ENCODE data around the gene GASK1A. TPM values are rescaled to one million over a fixed set of nuclear protein-coding genes. Genes with fewer than 3 reads are reported as not detected.
"Not testable (repeated sequence)": the region's sequence is repeated elsewhere in the genome, so short reads cannot be mapped to it uniquely, and the experiment has no call there.

GASK1A gene
- polyA plus RNA-seq, 4 donors = 3.1 to 4.6 (median 3.7) TPM

DNA sequence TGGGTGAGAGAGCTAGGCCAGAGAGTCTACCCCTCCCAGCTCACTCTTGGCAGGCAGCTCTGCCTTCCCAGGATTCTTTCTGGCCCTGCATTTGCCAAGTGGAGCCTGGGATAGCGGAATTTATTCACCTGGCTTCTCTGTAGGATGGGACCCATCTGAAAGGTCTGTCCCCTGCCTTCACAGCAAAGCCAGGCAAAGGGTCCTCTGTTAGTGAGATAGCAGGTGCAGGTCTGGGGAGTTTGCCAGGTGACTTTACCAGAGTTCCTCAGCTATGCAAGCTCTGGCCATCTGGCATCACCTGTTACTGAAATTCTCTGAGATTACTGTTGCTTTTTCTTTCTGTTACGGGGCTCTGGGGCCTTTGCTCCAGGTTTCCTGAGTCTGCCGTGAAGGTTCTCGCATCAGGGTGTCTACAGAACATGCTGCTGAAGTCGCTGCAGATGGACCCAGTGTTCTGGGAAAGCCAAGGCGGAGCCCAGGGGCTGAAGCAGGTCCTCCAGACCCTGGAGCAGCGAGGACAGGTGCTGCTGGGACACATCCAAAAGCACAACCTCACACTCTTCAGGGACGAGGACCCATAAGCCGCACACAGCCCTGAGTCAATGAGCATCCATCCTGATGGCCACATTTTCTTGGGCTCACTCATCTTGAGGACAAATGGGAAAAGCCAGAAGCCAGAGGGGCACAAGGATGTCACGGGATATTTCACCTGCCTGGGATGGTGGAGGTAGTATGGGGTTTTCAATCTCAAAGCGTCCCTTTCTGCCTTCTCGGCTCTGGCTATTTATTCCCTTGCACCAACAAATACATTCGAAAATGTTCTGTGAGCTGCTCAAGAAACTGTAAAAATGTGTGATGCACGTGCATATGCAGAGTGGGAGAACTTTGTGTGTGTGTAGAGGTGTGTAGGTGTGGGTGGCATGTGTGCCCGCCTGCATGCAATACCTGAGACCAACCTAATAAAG, 77.0 kb downstream of the GASK1A start:
- DNase-seq (ENCODE audit: low read depth in 4 of 4, low spot score in 2 of 4) = no peak

DNA sequence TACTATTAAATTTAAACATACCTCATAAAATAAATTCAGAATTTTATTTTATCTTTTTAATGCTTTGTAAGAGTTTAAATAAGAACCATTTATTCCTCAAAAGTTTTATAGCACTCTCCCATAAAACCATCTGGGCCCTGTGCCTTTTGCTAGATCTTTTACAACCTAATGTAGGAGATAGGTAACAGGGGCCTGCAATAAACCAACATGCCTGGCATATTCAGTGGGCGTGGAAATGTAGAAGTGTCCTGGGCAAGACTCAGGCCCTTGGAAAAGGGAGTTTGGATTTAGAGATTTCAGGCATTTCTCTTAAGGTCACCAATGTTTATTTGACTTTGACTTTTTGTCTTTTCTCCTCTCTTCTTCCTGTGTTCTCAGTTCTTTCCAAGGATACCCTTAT, 80.3 kb downstream of the GASK1A start:
- DNase-seq (ENCODE audit: low read depth in 4 of 4, low spot score in 2 of 4) = no peak

DNA sequence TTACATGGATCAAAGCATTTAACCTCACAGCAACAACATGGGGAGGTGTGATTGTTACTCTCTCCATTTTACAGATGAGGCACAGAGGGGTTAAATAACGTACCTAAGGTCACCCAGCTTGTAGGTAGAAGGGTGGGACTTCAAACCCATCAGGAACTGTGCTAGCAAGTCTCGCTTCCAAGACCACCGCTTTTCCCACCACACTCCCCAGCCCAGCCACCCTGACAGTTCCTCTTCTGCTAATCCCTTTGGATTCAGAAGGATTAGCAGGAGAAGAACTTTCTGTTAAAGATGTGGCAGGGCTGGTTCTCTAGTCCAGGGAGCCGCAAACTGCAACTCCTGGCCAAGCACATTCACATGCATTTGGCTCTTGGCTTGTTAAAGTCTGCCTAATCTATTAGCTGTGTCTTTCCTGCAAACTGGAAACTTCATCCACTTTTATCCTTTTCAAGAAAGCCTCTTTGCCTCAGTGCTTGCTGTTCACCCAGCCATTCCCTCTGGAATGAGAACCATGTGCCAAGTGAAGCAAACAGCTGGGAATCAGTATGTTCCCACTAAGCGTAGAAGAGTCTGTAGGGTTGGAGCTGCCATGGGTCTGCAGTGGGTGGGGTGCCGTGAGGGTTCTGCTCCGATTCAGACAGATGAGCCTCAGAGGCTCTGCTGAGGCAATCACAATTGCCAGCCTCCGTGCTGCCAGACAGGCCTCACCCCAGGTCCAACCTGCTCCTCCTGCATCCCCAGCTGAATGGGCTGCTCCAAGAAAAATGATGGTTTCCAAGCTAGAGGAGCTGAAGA, 82.2 kb downstream of the GASK1A start:
- DNase-seq (ENCODE audit: low read depth in 4 of 4, low spot score in 2 of 4) = no peak

DNA sequence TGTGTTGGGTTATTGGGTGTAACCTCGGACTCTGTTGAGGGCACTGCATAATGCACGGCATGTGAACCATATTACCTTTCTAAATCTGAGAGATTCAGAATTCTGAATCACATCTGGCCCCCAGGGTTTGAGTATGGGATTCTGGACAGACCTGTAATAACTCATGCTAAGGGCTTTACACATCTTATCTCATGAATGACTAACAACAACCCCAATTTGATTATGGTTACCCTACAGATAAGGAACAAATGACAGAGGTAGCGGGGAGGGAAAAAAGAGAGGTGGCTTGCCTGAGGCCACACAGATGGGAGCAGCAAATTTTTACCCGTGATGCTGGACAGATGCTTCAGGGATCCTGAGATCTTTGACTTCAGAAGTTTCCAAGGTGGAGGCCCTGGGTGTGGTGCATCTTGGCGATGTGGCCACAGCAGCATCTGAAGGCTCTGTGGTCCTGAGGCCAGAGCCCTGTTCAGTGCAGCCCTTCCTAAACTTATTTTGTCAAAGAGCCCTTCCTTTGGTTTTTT, 83.0 kb downstream of the GASK1A start:
- DNase-seq (ENCODE audit: low read depth in 4 of 4, low spot score in 2 of 4) = no peak

DNA sequence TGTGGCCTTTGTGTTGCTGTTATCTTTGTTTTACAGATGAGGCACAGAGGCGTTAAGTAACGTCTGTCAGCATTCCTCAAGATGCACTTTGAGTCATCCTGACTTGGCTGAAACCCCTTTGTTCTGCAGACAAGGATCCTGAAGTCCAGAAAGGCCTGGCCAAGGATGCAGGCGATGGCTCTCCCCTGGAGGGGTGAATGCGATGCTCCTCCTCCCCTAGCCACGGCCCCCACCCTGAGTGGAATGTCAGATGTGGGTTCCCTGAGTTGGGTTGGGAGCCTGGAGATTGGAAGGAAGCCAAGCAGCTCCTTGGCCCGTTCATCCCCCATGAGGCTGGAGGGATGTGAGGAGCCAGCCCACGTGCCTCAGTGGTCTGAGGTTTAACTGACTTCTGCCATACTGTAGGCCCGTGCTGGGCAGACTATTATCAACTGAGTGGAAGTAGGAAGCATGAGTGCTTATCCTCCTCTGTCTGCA, 83.5 kb downstream of the GASK1A start:
- DNase-seq (ENCODE audit: low read depth in 4 of 4, low spot score in 2 of 4) = no peak

DNA sequence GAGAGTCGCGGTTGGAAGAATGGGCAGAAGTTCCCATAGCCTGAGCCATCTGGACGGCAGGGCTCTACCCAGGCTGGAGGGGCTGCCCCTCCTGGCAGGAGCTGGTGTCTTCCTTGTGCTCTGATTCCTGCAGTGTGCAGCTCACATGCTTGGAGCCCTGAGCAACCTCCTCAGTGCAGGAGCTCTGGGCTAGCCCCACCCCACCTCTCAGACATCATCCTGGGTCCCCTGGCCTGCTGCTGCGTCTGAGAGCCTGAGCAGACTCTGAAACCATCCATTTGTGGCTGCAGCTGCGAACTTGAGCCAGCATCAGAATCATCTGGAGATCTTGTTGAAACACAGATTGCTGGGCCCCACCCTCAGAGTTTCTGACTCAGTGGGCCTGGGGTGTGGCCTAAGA, 84.0 kb downstream of the GASK1A start:
- no peak for DNase-seq (ENCODE audit: low read depth in 4 of 4, low spot score in 2 of 4)

DNA sequence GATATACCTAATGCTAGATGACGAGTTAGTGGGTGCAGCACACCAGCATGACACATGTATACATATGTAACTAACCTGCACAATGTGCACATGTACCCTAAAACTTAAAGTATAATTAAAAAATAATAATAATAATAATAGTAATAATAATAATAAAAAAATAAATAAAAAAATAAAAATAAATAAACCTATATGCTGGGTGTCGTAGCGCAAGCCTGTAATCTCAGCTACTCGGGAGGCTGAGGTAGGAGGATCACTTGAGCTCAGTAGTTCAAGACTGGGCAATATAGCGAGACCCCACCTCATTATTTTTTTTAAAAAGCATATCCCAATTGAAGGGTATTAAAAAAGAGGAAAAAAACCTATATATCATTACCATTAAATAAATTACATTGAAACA, 91.6 kb downstream of the GASK1A start:
- not testable (repeated sequence) for DNase-seq (ENCODE audit: low read depth in 4 of 4, low spot score in 2 of 4)

DNA sequence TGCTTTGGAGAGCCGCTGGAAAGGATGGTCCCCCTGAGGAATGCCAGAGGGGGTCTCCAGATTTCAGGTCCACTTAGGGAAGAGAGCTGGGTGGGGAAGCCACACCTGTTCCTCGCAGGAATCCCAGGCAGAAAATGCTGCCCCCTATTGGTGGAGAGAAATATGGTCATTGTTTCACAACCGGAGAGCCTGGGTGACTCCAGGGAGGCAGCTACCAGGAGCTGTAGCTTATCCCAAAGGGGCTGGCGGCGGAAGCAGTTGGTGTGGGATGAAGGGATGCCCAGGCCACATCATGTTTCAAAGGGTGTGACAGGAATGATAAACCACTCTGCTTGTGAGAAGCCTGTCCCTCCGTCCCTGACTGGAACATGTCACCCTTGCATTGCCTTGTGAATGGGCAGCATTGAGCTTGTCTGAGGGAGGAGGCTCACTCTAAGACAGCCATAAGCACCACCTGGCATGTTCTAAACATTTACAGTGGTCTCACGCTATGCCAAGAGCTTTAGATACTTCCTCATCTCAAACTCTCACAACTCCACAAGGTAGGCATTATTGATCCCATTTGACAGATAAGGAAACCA, 92.3 kb downstream of the GASK1A start:
- DNase-seq (ENCODE audit: low read depth in 4 of 4, low spot score in 2 of 4) = no peak

DNA sequence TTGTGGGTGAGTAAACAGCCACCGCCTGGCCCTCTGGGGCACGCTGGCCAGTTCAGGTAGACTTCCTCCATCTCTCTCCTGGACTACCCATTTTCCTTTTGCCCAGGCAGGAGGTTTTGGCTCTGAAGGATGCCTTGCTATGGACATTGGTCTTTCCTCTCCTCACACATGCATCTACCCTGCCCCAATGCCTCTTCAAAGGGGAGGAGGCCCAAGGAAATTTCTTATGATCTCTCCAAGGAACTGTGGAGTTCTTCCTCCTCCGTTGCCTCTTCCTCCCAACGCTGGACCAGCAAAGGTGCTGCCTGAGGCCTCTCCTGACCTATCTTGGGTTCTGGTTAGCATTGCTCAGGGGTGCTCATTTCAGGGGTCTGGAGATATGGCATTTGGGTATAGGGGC, 93.2 kb downstream of the GASK1A start:
- no peak for DNase-seq (ENCODE audit: low read depth in 4 of 4, low spot score in 2 of 4)

DNA sequence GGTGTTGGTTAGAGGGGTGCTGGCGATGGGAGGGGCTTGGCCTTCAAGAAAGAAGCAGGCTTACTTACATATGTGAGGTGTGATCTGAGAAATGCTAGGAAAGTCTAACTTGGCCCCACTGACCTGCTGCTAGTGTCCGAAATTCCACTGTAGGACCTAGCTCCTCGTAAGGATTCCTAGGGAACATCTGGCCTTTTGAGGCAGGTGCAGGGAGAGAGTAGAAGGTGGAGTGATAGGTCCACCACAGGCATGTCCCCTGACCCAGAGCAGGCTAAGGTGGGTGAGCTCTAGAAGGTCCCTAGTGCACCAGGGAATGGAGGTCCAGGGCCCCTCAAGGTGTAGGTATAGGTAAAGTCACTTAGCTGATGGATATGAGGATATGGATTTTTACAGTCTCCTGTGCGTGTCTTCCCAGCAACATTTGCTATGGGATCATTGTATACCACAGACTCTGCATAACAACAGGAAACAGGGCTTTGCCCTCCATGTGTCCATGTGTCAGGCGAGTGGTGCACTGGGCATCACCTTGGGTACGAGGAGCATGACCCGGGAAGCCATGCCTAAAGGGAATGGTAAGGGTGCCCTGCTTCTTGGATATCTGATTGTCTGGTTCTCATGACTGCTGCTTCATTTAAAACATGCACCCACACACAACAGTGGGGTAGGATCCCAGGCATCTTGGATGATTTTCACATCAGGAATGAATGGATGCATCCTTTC, 94.2 kb downstream of the GASK1A start:
- DNase-seq (ENCODE audit: low read depth in 4 of 4, low spot score in 2 of 4) = no peak

DNA sequence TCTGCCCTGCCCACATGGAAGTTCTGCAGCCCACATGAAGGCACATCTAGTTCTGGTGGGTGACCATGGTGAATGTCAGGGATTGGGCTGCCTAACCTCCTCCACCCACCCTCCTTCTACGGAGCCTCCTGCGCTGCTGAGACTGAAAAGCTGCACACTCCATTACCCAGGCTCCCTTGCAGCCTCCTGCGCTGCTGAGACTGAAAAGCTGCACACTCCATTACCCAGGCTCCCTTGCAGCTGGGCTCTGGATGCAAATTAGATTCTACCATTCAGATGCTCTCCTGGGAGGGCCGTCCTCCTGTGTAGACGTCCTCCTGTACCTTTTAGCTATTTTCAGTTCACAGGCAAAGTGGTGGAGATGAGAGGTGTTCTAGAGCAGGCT, 94.7 kb downstream of the GASK1A start:
- no peak for DNase-seq (ENCODE audit: low read depth in 4 of 4, low spot score in 2 of 4)

DNA sequence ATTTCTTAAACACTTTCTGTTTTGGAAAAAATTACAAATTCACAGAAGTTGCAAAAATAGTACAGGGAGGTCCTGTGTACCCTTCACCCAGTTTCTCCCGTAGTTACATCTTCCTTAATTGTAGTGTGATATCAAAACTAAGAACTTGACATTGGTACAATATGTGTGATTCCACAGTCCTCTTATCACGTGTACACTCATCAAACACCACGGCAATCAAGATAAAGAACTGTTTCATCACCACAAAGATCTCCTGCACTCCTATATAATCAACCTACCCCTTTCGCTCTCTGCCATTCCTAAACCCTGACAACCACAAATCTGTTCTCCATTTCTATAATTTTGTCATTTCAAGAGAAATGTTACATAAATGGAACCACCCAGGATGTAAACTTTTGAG, 95.4 kb downstream of the GASK1A start:
- no peak for DNase-seq (ENCODE audit: low read depth in 4 of 4, low spot score in 2 of 4)

DNA sequence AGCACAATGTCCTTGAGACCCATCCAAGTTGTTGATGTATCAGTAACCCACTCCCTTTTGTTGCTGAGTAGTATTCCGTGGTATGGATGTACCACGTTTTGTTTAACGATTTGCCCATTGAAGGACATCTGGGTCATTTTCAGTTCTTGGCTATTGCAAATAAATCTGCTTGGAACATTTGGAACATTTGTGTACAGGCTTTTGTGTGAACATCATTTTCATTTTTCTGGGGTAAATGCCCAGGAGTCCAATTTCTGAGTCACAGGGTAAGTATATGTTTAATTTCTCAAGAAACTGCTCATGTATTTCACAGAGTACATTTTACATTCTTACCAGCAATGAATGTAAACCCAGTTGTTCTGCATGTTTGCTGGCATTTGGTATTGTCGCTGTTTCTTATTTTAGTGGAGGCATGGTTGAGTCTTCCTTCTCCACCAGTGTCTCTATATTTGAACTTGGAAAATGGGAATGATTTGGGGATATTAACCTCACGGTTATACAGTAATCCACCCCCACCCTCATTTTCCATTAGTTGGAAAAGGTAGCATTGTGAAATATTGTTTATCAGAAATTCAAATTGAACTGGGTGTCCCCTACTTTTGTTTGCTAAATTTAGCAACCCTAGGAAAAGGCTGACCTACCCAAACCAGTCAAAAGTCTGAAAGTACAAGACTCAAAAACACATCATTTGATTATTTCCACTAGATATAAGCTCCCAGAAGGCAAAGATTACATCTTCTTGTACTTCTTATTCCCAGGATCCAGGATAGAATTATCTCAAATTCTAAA, 96.0 kb downstream of the GASK1A start:
- no peak for DNase-seq (ENCODE audit: low read depth in 4 of 4, low spot score in 2 of 4)

DNA sequence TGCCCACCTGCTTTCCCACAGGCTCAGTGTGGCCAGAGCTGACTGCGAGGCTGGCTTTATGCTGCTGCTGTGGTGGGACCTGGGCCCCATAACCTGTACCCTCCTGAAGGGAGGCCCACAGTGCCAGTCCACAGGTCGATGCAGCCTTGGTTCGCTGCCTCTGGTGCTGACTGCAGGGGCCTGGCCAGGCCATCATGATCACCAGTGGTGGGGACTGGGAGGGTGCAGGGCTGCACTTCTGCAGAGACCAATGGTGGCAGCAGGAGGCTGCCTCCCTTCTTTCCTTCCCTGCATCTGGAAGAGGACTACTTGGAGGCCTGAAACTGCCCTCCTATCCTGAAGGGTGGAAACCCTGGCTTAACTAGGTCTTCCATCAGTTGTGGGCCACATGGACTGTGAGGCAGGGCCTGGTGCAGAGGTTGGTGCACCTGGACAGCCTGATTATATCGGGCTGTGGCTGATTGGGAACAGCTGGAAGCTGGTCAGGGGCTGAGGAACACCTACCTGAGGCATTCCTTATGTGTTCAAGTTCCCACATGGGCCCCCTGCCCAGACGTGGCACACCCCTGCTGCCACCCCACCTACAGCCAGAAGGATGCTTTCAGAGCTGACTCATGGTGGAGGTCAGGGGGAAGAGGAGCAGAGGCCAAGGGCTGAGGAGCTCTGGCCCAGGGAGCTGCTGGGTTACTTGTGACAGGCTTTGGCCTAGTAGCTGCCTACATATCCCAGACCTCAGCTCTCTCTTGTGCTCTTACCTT, 97.0 kb downstream of the GASK1A start:
- DNase-seq (ENCODE audit: low read depth in 4 of 4, low spot score in 2 of 4) = no peak

DNA sequence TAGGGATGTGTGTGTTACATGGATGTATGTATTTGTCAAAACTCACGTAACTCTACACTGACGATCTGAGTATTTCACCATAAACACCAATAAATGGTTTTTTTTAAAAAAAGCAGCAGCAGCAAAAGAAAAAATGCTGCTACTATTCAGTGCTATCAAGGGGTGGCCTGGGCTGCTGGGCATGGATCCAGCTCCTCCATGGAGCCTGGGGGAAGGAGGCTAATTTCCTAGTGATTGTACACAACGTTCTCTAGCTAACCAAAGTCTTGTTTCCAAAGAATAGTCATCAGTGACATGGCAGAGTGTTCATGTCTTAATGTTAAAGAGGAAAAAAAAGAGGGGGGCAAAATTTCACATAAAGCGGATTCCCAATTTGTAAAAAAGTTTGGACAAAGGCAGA, 97.7 kb downstream of the GASK1A start:
- no peak for DNase-seq (ENCODE audit: low read depth in 4 of 4, low spot score in 2 of 4)

DNA sequence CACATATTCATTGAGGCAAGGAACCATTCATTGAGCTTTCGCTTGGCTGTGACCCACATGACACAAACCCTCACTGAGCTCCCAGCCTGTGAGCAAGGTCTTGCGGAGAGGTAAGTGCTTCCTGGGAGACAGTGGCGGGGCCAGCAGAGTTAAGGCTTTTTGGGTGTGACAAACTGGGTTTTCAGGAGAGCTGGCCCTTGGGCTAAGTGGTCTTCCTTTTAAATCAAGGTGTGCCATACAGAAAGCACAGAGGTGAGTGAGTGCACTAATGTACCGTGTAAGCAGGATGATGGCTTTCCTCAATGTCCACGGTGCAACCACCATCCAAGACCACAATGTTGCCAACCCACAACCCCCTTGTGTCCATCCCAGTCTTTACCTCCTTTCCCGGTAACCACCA, 98.2 kb downstream of the GASK1A start:
- DNase-seq (ENCODE audit: low read depth in 4 of 4, low spot score in 2 of 4) = no peak

DNA sequence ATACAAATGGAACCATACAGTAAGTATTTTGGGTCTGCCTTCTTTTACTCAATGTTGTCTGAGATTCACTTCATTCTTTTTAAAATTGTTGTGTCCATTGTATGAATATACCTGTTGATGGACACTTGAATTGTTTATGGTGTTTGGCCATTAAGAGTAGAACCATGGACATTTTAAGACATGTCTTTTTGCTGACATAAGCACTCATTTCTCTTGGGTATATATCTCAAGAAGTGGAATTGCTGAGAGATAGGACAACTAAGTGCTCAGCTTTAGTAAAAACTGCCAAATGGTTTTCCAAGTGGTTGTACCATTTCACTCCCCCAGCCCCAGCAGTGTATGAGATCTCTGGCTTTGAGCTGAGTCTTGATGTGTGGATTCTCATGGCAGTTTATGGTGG, 98.6 kb downstream of the GASK1A start:
- no peak for DNase-seq (ENCODE audit: low read depth in 4 of 4, low spot score in 2 of 4)

DNA sequence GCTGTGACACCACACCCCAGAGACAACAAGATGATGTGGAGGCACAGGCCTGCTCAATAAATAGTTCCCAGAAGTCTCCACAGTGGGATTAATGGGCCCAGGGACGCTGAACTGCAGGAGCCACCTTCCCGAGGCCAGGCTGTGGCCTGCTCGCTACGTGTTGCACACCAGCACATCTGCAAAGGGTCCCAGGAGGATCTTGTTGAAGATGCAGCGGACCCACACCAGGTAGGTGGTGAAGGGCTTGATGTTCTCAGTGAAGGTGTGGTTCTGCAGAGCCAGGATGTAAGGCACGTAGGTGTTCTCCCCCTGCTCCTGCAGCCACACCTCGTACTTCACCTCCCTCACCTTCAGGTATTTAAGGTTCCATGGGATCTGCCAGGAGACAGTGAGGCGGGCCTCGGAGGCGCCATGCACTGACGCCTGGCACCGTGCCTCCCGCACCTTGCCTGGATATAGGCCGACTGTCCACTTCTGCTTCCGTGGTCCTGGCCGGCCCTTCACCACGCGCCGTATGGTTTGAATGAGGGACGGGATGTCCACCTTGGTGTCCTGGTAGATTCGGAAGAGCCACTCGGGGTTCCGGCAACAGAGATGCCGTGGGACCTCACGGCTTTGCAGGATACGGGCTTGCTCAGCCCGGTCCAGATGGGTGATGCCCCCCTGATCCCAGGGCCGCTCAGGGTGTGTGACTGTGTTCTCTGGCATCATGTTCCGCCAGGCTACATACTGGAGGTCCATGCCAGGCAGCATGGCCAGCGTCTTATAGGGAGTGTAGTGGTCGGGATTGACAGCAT, 100.6 kb downstream of the GASK1A start:
- no peak for DNase-seq (ENCODE audit: low read depth in 4 of 4, low spot score in 2 of 4)

Measured in left renal cortex interstitium (tissue), 4 donors.